Upper lobe of left lung (tissue), 6 donors: ENCODE measurements around the gene FOXN1. TPM values are rescaled to one million over a fixed set of nuclear protein-coding genes. Genes with fewer than 3 reads are reported as not detected.

Experiments
- ATAC-seq, 2 donors: fragments of 200-7000 bp; cut with Tn5 transposase; one replicate each; pipeline ENCODE4 v1.9.1; 2022; ENCODE audit warnings: mild to moderate bottlenecking in 2 of 2, moderate library complexity in 2 of 2; ENCODE audit not compliant: low FRiP score in 2 of 2
- DNase-seq, 2 donors: peaks; one replicate each; pipeline ENCODE4 v3.0.0-alpha.2; 2019 to 2020
- H3K27ac ChIP-seq, 4 donors: fragments of 200-600 bp; sonication (generic); one replicate each; pipeline ENCODE4 v1.5.1; 2016 to 2019
- H3K27me3 ChIP-seq, 4 donors: fragments of 200-600 bp; sonication (generic); one replicate each; pipeline ENCODE4 v1.5.1; 2017 to 2019
- H3K36me3 ChIP-seq, 4 donors: fragments of 200-600 bp; sonication (generic); one replicate each; pipeline ENCODE4 v1.5.1; 2016 to 2019
- H3K4me1 ChIP-seq, 4 donors: fragments of 200-600 bp; sonication (generic); one replicate each; pipeline ENCODE4 v1.5.1; 2018 to 2019
- H3K4me3 ChIP-seq, 4 donors: fragments of 200-600 bp; sonication (generic); one replicate each; pipeline ENCODE4 v1.5.1; 2017 to 2019; ENCODE audit warnings: mild to moderate bottlenecking in 2 of 4, moderate library complexity in 1 of 4
- H3K9me3 ChIP-seq, 4 donors: fragments of 200-600 bp; sonication (generic); one replicate each; pipeline ENCODE4 v1.5.1; 2018 to 2019
- EP300 ChIP-seq, 4 donors: sonication (generic); formaldehyde crosslinking; IDR thresholded peaks; one replicate each; pipeline ENCODE4 v1.5.1; 2017; ENCODE audit warnings: antibody characterized with exemption in 4 of 4, control low read depth in 2 of 4
- POLR2A ChIP-seq, 4 donors: fragments of 450-650 bp; IDR thresholded peaks; one replicate each; pipeline ENCODE4 v1.5.1; 2016 to 2017; ENCODE audit warnings: antibody characterized with exemption in 4 of 4, mild to moderate bottlenecking in 2 of 4
- POLR2AphosphoS5 ChIP-seq, 2 donors: sonication (generic); formaldehyde crosslinking; IDR thresholded peaks; one replicate each; pipeline ENCODE4 v1.5.1; 2017; ENCODE audit warnings: antibody characterized with exemption in 2 of 2
- WGBS, 2 donors: methylation state at CpG; one replicate each; pipeline ENCODE4 v1.1.5; 2017 to 2018; 5-methylcytosine and 5-hydroxymethylcytosine counted together
- total RNA-seq, 6 donors: library from RNA; depleted of rRNA in 4 of 6; stranded (reverse); fragments of >200 nt in 4 of 6; gene quantifications; one replicate each; pipeline versions ENCODE4 v1.1.0 to v1.2.1, GENCODE V29; 2016 to 2021
- TF ChIP-seq, protein P1 (sequence below), 6 experiments: fragments of 450-650 bp in 4 of 6; fragments of 200-600 bp in 2 of 6; sonication (generic) in 2 of 6; IDR thresholded peaks; one replicate each; pipeline ENCODE4 v1.5.1; 2016 to 2019; ENCODE audit warnings: antibody characterized with exemption in 6 of 6
- donor health status: DM: no; HTN: no; CAD: no; lungs with moderate emphysema.
- donor health status: DM: no; HTN: yes; CAD: no; lungs with severe emphysema.

The FOXN1 gene
- total RNA-seq, 6 donors from 2014 or later, result 0.07 to 0.54 TPM; not detected in 4

DNA sequence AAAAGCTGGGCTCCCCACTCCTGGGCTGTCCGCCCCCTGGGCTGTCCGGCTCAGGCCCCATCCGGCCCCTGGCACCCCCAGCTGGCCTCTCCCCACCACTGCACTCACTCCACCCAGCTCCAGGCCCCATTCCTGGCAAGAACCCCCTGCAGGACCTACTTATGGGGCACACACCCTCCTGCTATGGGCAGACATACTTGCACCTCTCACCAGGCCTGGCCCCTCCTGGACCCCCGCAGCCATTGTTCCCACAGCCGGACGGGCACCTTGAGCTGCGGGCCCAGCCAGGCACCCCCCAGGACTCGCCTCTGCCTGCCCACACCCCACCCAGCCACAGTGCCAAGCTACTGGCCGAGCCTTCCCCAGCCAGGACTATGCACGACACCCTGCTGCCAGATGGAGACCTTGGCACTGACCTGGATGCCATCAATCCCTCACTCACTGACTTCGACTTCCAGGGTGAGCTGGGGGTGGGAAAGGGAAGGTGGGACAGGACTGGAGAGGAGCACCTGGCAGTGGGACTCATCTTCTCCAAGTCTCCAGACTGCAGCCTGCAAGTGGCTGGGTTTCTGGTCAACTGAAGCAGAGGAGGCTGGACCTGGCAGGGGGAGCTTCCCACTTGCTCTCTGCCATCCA, 28.7 kb downstream of the FOXN1 start:
- ATAC-seq (no peak), DNase-seq (peak in 1 of 2 donors; percentile 65)
- Histone ChIP-seq H3K4me3 (no peak overlapping the region), H3K4me1 (peaks cover 0 to 19% (median 3%) of the 10 kb centered on the region in 4 donors), H3K36me3 (no peaks in the 10 kb centered on the region), H3K27me3 (no peaks in the 10 kb centered on the region), H3K9me3 (no peaks in the 10 kb centered on the region), H3K27ac (peak overlapping the region in 1 of 4 donors; percentile 66)
- WGBS, 2 donors, result 71 to 95% methylated on average over 3 to 11 of the region's 11 CpGs
- TF ChIP-seq, protein P1, sequence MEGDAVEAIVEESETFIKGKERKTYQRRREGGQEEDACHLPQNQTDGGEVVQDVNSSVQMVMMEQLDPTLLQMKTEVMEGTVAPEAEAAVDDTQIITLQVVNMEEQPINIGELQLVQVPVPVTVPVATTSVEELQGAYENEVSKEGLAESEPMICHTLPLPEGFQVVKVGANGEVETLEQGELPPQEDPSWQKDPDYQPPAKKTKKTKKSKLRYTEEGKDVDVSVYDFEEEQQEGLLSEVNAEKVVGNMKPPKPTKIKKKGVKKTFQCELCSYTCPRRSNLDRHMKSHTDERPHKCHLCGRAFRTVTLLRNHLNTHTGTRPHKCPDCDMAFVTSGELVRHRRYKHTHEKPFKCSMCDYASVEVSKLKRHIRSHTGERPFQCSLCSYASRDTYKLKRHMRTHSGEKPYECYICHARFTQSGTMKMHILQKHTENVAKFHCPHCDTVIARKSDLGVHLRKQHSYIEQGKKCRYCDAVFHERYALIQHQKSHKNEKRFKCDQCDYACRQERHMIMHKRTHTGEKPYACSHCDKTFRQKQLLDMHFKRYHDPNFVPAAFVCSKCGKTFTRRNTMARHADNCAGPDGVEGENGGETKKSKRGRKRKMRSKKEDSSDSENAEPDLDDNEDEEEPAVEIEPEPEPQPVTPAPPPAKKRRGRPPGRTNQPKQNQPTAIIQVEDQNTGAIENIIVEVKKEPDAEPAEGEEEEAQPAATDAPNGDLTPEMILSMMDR (IDR thresholded peaks at IDR 0.05), result no peak
- no peak for TF ChIP-seq EP300 (IDR thresholded peaks at IDR 0.05)
- no peak for TF ChIP-seq POLR2AphosphoS5 (IDR thresholded peaks at IDR 0.05)
- TF ChIP-seq POLR2A (IDR thresholded peaks at IDR 0.05), result no peak

DNA sequence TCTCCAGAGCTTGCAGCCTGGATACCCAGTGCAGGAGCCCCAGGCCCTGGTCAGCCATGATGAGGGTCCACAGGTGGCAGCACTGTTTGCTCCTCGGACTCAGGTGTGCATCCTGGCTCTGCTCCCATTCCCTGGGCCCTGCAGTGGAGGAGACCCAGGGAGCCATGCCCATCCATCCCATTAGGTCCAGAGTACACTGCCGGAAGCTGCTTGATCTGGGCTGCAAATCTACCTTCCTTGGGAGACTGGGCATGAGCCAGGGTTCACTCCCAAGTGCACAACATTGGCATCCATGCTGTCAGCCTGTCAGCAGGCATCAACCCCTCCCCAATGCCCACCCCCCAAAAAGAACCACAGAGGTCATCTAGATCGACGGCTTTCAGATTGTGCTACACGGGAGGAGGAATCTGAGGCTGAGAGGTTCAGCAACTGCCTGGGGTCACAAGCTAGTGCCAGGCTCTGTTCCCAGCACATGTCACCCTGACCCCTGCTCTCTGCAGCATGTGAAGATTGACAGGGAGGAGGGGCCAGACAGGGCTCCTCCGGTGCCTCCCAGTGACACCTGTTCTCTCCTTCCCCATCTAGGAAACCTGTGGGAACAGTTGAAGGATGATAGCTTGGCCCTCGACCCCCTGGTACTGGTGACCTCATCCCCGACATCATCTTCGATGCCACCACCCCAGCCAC, 30.5 kb downstream of the FOXN1 start:
- DNase-seq (no peak), ATAC-seq (no peak)
- Histone ChIP-seq H3K36me3 (no peaks in the 10 kb centered on the region), H3K9me3 (no peaks in the 10 kb centered on the region), H3K27me3 (no peaks in the 10 kb centered on the region), H3K4me1 (peaks cover 0 to 19% (median 3%) of the 10 kb centered on the region in 4 donors), H3K27ac (no peak overlapping the region), H3K4me3 (no peak overlapping the region)
- no peak for TF ChIP-seq POLR2AphosphoS5 (IDR thresholded peaks at IDR 0.05)
- TF ChIP-seq EP300 (IDR thresholded peaks at IDR 0.05), result no peak
- 80 to 90% methylated on average over 2 to 9 of the region's 9 CpGs for WGBS, 2 donors

DNA sequence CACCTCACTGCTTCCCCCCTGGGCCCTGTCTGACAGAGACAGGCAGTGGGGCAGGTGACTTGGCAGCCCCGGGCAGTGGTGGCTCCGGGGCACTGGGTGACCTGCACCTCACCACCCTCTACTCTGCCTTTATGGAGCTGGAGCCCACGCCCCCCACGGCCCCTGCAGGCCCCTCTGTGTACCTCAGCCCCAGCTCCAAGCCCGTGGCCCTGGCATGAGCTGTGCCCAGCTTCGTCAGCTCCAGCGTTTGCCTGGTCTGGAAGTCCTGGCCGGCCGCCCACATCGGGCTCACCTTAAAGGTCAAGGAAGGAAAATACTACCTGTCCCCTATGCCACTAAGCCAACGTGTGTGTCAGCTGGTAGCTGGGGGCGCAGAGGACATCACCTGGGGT, 31.1 kb downstream of the FOXN1 start:
- Histone ChIP-seq H3K9me3 (no peaks in the 10 kb centered on the region), H3K27ac (no peak overlapping the region), H3K36me3 (no peaks in the 10 kb centered on the region), H3K27me3 (no peaks in the 10 kb centered on the region), H3K4me3 (no peak overlapping the region), H3K4me1 (peaks cover 0 to 19% (median 3%) of the 10 kb centered on the region in 4 donors)
- TF ChIP-seq, protein P1 (IDR thresholded peaks at IDR 0.05), result no peak
- TF ChIP-seq POLR2AphosphoS5 (IDR thresholded peaks at IDR 0.05) (no peak), POLR2A (IDR thresholded peaks at IDR 0.05) (no peak), EP300 (IDR thresholded peaks at IDR 0.05) (no peak)
- ATAC-seq, result no peak
- WGBS, 2 donors, result 81% methylated on average over 10 to 12 of the region's 12 CpGs
- peak in 1 of 2 donors; percentile 79 for DNase-seq

DNA sequence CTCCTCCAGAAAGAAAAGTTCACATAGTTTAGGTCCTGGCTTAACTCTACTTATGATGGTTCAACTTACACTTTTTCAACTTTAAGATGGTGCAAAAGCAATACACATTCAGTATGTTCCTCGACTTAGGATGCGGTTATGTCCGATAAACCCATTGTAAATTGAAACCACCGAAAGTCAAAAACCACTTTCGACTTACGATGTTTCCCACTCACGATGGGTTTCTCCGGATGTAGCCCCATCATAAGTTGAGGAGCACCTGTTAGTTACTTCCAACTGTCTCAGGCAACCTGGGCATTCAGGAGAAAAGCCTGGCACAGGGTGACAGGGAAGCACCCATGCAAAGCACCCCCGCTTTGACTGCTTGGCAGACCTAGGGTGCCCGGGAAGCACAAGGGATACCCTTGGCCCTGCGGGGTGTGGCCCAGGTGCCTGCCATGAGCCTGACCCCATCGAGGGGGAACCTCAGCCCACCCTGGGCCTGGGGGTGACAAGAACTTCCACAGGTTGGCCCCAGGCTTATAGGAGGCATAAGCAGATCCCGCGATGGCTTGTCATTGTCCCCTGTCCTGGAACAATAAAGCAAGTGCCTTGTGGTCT, 32.2 kb downstream of the FOXN1 start:
- no peak for ATAC-seq
- Histone ChIP-seq H3K4me3 (no peak overlapping the region), H3K27ac (no peak overlapping the region), H3K27me3 (no peaks in the 10 kb centered on the region), H3K9me3 (no peaks in the 10 kb centered on the region), H3K36me3 (no peaks in the 10 kb centered on the region), H3K4me1 (peaks cover 0 to 13% (median 3%) of the 10 kb centered on the region in 4 donors)
- 89 to 90% methylated on average over 9 to 14 of the region's 14 CpGs for WGBS, 2 donors
- TF ChIP-seq, protein P1 (IDR thresholded peaks at IDR 0.05), result no peak
- TF ChIP-seq POLR2A (IDR thresholded peaks at IDR 0.05) (no peak), EP300 (IDR thresholded peaks at IDR 0.05) (no peak), POLR2AphosphoS5 (IDR thresholded peaks at IDR 0.05) (no peak)
- no peak for DNase-seq

DNA sequence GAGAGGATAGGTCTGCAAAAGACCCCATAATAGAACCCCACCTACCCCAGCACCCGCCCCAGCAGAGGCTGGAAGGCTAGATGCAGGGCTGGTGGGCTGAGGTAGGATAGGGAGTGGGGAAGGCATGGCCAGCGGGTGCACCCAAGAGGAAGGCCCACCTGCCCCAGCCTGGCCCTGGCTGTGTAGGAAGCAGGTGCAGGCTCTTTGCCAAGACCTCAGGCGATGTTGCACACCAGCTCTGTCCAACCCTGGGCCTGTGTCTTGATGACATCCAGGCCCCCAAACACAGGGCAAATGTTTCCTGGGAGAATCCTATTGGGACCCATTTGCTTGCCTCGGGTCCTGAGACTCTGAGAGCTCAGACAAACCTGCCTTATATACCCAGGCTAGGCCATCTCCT, 34.1 kb downstream of the FOXN1 start:
- H3K9me3 ChIP-seq, result no peaks in the 10 kb centered on the region
- TF ChIP-seq POLR2AphosphoS5 (IDR thresholded peaks at IDR 0.05) (no peak), POLR2A (IDR thresholded peaks at IDR 0.05) (no peak), EP300 (IDR thresholded peaks at IDR 0.05) (no peak)
- TF ChIP-seq, protein P1 (IDR thresholded peaks at IDR 0.05), result no peak
- no peaks in the 10 kb centered on the region for H3K36me3 ChIP-seq
- DNase-seq, result no peak
- WGBS, 2 donors, result 83 to 86% methylated on average over 3 to 4 of the region's 4 CpGs
- ATAC-seq, result no peak
- no peaks in the 10 kb centered on the region for H3K27me3 ChIP-seq
- H3K4me3 ChIP-seq, result no peak overlapping the region
- peaks cover 0 to 7% (median 3%) of the 10 kb centered on the region in 4 donors for H3K4me1 ChIP-seq
- no peak overlapping the region for H3K27ac ChIP-seq
